ENCODE results near the gene APLF.

Gene APLF

GRCh38 chr2:68603059-68603458 lies 135.7 kb downstream of the APLF start:
- Histone ChIP-seq H4K20me1 (ENCODE audit: insufficient read depth, low read length) (no peaks in the 10 kb centered on the region), H3F3A (ENCODE audit: insufficient read depth, low read length) (no peaks in the 10 kb centered on the region), H3K27ac (ENCODE audit: low read length) (no peak overlapping the region), H3K36me3 (replicated peaks; ENCODE audit: insufficient read depth, low read length) (no peaks in the 10 kb centered on the region), H3K27me3 (replicated peaks; ENCODE audit: insufficient read depth, low read length) (no peaks in the 10 kb centered on the region), H3K9ac (ENCODE audit: low read length) (no peak overlapping the region), H2AFZ (ENCODE audit: low read length) (no peak overlapping the region), H3K79me2 (ENCODE audit: low read length) (no peaks in the 10 kb centered on the region), H3K4me1 (ENCODE audit: low read length) (no peaks in the 10 kb centered on the region), H3K9me3 (replicated peaks; ENCODE audit: insufficient read depth, low read length) (no peaks in the 10 kb centered on the region), H3K4me3 (ENCODE audit: low read length) (no peak overlapping the region), H3K9me2 (replicated peaks; ENCODE audit: insufficient read depth, low read length) (no peaks in the 10 kb centered on the region), H3K4me2 (ENCODE audit: low read depth, low read length) (no peak overlapping the region)
- TF ChIP-seq CTCF (IDR thresholded peaks at IDR 0.05; ENCODE audit: low read length): no peak
- TF ChIP-seq EZH2phosphoT487 (IDR thresholded peaks at IDR 0.05; ENCODE audit: low read length): no peak
- no peak for TF ChIP-seq EZH2 (optimal IDR thresholded peaks at IDR 0.05; ENCODE audit: low read depth, low read length)
- DNase-seq: no peak

GRCh38 chr2:68604077-68604476 lies 136.7 kb downstream of the APLF start:
- no peak for TF ChIP-seq EZH2 (optimal IDR thresholded peaks at IDR 0.05; ENCODE audit: low read depth, low read length)
- no peak for TF ChIP-seq EZH2phosphoT487 (IDR thresholded peaks at IDR 0.05; ENCODE audit: low read length)
- TF ChIP-seq CTCF (IDR thresholded peaks at IDR 0.05; ENCODE audit: low read length): no peak

GRCh38 chr2:68605939-68606338 lies 138.6 kb downstream of the APLF start:
- Histone ChIP-seq H3K27ac (ENCODE audit: low read length) (no peak overlapping the region), H3K27me3 (replicated peaks; ENCODE audit: insufficient read depth, low read length) (no peaks in the 10 kb centered on the region), H3K4me2 (ENCODE audit: low read depth, low read length) (no peak overlapping the region), H3K9me2 (replicated peaks; ENCODE audit: insufficient read depth, low read length) (no peaks in the 10 kb centered on the region), H3K79me2 (ENCODE audit: low read length) (no peaks in the 10 kb centered on the region), H3K9ac (ENCODE audit: low read length) (no peak overlapping the region), H3K4me3 (ENCODE audit: low read length) (no peak overlapping the region), H3K36me3 (replicated peaks; ENCODE audit: insufficient read depth, low read length) (no peaks in the 10 kb centered on the region), H2AFZ (ENCODE audit: low read length) (no peak overlapping the region), H3F3A (ENCODE audit: insufficient read depth, low read length) (no peaks in the 10 kb centered on the region), H4K20me1 (ENCODE audit: insufficient read depth, low read length) (no peaks in the 10 kb centered on the region), H3K4me1 (ENCODE audit: low read length) (no peaks in the 10 kb centered on the region), H3K9me3 (replicated peaks; ENCODE audit: insufficient read depth, low read length) (no peaks in the 10 kb centered on the region)
- TF ChIP-seq EZH2 (optimal IDR thresholded peaks at IDR 0.05; ENCODE audit: low read depth, low read length): no peak
- TF ChIP-seq EZH2phosphoT487 (IDR thresholded peaks at IDR 0.05; ENCODE audit: low read length): no peak
- TF ChIP-seq CTCF (IDR thresholded peaks at IDR 0.05; ENCODE audit: low read length): no peak
- no peak for DNase-seq

More at GRCh38 chr2:68604077-68604476, 136.7 kb downstream of the APLF start:
- Histone ChIP-seq H3K9me3 (replicated peaks; ENCODE audit: insufficient read depth, low read length) (no peaks in the 10 kb centered on the region), H3K9ac (ENCODE audit: low read length) (no peak overlapping the region), H3K27me3 (replicated peaks; ENCODE audit: insufficient read depth, low read length) (no peaks in the 10 kb centered on the region), H3K79me2 (ENCODE audit: low read length) (no peaks in the 10 kb centered on the region), H3K4me2 (ENCODE audit: low read depth, low read length) (no peak overlapping the region), H3K27ac (ENCODE audit: low read length) (no peak overlapping the region), H2AFZ (ENCODE audit: low read length) (no peak overlapping the region), H3F3A (ENCODE audit: insufficient read depth, low read length) (no peaks in the 10 kb centered on the region), H4K20me1 (ENCODE audit: insufficient read depth, low read length) (no peaks in the 10 kb centered on the region), H3K4me1 (ENCODE audit: low read length) (no peaks in the 10 kb centered on the region), H3K36me3 (replicated peaks; ENCODE audit: insufficient read depth, low read length) (no peaks in the 10 kb centered on the region), H3K9me2 (replicated peaks; ENCODE audit: insufficient read depth, low read length) (no peaks in the 10 kb centered on the region), H3K4me3 (ENCODE audit: low read length) (no peak overlapping the region)
- no peak for DNase-seq

Data from MM.1S (cell line).